GM18511 (cell line): ENCODE data around the gene ARPC2.

ENCODE experiments used
- ATAC-seq: cut with Tn5 transposase; IDR thresholded peaks from one replicate; pipeline ENCODE4 v1.9.1; 2021; ENCODE audit warnings: mild to moderate bottlenecking, moderate library complexity; ENCODE audit not compliant: unreplicated experiment

ARPC2 gene

DNA sequence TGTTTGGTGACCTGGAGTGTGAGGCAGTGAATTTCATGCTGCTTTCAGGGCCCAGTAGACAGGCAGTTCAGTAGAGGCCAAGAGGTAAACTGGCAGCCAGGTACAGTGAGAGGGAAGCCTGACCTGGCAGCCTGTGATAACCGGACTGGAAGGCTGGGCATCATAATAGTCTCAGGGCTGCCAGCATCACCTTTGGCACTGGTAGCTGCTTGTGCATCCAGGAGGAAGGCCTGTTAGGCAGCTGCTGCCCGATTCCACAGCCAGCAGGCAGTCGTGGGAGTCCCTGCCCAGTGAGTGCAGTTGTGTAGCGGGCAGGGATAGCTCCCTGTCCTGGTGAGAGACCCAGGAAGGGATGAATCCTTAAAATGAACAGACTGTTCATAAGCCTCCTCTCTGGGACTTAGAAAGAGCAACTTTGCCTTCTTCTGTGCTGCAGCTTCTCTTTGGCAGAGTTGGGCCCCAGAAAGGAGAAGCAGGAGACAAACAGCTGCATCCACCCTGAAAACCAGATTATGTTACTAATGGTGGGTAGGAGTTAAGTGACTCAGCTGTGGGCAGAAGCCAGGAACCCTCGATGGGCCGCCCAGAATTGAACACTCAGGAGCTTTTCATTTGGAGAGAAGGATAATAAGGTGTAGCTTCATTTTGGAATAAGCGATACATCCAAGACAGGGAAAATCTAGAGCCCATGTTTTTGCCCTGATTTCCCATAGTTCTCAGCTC is 35.7 kb downstream of the ARPC2 start:
- ATAC-seq: no peak

DNA sequence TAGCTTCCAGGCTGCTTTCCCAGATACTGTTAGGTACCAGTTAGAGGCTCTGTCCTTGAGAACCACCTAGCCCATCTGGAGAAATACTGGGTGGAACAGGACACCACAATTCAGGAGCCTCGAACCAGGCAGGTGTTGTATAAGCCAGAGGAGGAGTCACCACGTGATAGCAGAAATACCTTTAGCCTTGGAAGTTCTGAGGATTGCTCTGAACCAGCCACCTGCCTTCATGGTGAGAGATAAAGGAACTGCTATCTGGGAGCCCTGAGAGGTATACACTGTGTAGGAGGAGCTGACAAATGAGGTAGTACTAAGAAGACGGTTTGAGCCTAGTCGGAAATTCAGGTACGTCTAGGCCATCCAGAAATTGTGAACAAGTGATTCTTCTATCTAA is 36.2 kb downstream of the ARPC2 start:
- ATAC-seq: no peak

- ATAC-seq: no peak
Observed at GRCh38 chr2:218255446-218255845, 38.5 kb downstream of the ARPC2 start.

GRCh38 chr2:218256612-218257350 is 39.8 kb downstream of the ARPC2 start:
- peak; percentile 21 for ATAC-seq

GRCh38 chr2:218257390-218257981 is 40.5 kb downstream of the ARPC2 start:
- peak; percentile 87 for ATAC-seq

- ATAC-seq: no peak
Observed at GRCh38 chr2:218259099-218259961, 42.3 kb downstream of the ARPC2 start.

- no peak for ATAC-seq
Observed at GRCh38 chr2:218260166-218260565, 43.2 kb downstream of the ARPC2 start.

DNA sequence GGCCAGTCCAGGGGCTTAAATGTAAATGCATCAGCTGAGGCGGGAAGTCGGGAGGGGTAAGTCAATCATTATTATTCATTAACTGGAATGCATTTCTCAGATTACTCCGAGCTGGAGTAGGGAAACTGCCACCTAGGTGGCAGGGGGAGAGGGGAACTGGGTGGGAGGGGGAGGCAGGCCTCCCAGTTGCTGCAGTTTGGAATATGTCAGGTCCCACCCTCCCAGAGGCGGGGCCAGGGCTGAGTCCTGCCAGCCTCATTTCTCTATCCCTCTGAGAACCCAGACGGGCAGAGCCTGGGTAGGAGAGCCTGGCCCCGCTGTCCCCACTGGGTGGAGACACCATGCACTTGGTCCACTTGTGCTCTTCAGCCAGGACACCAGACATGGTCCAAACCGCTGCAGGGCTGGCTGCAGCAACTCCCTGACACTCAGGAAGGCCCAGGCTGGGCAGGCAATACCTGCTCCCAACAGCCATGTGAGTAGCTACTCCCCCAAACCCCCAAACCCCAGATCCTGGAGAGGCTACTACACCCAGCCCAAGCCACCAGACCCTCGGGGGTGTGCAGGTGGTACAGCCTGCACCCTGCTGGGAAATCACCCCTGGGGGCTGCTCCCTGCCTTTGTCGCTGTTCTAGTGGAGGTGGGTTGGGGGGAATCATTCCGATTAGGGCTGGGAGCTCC is 43.9 kb downstream of the ARPC2 start, which contains the start of gene GPBAR1:
TSS of gene GPBAR1 (plus strand) at position 274 of the 681 bp plus-strand sequence. CDS start 1,710 bp downstream, outside the sequence.
- no peak for ATAC-seq

DNA sequence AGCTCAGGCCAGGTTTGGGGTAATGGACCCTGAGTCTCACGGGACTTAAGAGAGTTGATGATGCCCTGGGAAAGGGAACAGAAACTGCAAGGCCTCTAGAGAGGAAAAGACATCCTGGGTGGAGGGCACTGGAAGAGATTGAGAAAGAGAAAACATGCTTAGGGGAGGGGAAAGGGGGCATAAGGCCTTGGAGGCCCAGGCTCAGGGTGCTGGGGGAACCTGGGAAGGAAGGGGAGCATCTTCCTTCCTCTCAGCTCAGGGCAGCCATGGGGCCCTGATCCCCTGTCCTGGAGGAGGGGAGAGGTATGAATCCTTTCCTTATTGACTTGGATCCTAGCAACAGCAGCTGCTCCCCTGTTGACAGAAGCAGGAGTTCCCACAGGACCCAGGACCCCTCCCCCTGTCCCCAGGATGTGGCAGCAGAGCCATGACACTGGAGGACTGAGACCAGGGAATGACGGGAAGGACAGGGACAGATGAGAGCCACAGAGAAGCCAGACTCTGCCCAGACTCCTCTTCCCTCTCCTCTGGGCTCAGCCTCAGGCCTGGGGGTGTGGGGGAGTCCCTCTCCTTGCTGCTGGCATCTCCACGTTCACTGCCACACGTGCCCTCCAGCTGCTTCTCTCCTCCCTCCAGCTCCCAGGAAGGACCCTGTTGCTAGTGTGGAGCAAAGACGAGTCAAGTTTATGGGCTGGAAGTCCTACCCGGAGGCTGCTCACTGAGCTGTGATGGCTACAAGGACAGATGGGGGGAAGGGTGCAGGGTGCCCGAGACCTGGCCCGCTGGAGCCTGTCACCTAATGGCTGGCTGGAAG is 44.6 kb downstream of the ARPC2 start:
- no peak for ATAC-seq

GRCh38 chr2:218262237-218262600 is 45.2 kb downstream of the ARPC2 start:
- no peak for ATAC-seq

- no peak for ATAC-seq
Observed at GRCh38 chr2:218262631-218263586, 45.9 kb downstream of the ARPC2 start.

DNA sequence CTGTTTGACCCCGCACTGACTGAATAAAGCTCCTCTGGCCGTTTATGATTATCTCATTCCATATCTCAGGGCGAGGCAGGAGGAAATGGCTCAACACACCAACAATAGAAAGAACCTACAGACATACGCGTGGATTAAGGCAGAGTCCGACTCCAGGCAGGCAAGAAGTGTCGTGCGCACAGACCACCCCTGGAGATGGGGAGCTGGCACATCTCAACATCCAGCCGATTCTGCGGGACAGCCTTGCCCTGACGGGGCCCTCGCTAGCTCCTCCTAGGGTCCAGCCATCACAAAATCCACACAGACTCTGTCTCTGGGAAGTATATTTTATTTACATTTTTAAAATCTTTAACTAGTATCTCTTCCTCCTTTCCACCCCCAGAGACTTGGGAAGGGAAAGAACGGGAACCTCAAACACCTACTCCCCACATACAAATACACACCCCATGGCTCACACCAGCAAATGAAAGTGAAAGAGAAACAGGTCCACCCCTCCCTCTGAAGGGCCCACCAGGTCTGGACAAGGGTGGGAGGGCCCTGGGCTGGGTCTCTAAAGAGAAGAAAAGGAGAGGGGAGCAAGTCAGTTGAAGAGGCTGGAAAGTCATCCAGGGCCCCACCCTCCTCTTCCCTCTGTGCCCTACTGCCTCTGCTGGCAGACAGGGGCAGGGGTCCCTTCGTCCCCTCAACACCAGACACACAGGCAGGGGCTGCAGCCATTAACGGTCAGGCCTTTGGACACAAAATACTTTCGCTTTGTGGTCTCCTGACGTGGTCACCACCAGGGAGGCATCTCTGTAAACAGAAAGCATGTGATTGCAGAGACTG is 47.0 kb downstream of the ARPC2 start:
- no peak for ATAC-seq

GRCh38 chr2:218264773-218265561 is 48.0 kb downstream of the ARPC2 start:
- ATAC-seq: no peak

DNA sequence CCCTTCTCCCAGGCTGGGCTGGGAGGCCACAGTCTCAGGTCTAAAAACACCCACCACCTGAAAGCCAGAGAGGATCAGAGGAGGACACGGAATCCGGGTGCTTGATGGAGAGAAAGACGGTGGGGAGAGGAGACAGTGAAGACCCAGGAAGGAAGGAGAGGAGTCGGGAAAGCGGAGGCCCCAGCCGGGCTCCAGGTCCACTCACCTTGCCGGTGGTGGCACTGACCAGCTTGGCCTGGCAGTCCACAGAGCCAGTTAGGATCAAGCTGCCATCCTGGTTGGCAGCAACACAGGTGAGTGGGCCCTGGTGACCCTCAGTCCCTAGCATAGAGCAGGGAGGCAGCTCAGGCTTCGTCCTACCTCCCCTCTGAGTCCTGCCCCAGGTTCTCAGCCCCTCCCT is 48.6 kb downstream of the ARPC2 start:
- ATAC-seq: no peak

- no peak for ATAC-seq
Observed at GRCh38 chr2:218266316-218266979, 49.5 kb downstream of the ARPC2 start.

DNA sequence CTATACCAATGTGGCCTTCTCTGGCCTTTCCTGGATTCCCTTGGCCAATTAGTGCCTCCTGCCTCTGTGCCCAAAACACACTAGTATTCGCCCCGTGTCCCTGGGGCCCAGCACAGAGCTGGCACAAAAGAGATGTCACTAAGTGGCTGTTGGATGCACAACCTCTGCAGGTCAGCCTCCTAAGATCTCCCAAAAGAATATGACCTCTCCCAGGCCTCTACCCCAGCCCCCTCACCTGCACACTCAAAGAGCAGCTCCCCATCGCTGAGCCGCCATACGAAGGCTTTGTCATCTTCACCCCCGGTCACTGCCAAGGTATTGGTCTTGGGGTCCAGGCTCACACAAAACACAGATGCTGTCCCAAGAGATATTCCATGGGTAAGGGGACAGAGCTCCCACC is 50.3 kb downstream of the ARPC2 start:
- no peak for ATAC-seq
